ENCODE results near the gene EFNA5. TPM values are rescaled to one million over a fixed set of nuclear protein-coding genes. Genes with fewer than 3 reads are reported as not detected.

EFNA5 gene
- total RNA-seq, 4 donors from 2014 or later = 1.2 to 22.7 (median 9.4) TPM

DNA sequence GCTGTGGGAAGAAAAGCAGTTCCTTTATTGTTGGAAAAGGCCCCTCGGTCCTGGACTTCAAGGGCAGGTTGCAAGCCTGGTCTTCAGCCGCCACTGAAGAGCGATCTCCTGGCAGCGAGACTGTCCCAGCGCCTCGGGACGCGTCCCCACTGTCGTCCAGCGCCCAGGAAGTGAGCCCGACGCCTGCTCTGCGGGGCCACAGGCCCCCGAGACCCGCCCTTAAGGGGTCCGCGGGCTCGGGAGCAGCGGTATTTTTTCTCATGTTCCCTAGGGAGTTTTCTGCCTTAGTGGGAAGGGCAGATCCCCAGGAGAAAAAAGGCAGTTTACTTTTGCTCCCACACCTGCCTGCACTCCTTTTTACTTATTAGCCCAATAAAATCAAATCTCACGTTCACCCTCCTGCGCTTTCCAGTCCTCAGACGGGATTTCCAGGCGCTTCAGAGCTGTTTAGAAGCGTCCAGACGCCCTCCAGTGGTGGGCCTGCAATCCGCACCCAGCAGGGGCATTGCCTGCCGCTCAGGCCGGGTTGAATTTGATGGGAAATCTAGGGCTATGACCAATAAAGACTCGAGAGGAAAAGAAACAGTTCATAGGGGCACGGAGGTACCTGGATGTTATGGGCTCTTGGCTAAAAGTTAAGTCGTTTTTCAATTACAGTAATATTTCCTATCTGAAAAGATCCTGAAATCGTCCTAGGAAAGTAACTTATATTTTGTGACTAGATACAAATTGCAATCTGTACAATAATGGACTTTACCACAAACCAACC is 2.8 kb upstream of the EFNA5 start:
- H3K4me3 ChIP-seq = peak overlapping the region; percentile 34 to 41
- peaks cover 0 to 4% of the 10 kb centered on the region in 2 donors for H3K4me1 ChIP-seq
- no peak overlapping the region for H3K27ac ChIP-seq
- no peaks in the 10 kb centered on the region for H3K9me3 ChIP-seq
- DNase-seq = peak; percentile 66 to 77
- TF ChIP-seq POLR2A (IDR thresholded peaks at IDR 0.05) = no peak
- TF ChIP-seq, protein P1, sequence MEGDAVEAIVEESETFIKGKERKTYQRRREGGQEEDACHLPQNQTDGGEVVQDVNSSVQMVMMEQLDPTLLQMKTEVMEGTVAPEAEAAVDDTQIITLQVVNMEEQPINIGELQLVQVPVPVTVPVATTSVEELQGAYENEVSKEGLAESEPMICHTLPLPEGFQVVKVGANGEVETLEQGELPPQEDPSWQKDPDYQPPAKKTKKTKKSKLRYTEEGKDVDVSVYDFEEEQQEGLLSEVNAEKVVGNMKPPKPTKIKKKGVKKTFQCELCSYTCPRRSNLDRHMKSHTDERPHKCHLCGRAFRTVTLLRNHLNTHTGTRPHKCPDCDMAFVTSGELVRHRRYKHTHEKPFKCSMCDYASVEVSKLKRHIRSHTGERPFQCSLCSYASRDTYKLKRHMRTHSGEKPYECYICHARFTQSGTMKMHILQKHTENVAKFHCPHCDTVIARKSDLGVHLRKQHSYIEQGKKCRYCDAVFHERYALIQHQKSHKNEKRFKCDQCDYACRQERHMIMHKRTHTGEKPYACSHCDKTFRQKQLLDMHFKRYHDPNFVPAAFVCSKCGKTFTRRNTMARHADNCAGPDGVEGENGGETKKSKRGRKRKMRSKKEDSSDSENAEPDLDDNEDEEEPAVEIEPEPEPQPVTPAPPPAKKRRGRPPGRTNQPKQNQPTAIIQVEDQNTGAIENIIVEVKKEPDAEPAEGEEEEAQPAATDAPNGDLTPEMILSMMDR (IDR thresholded peaks at IDR 0.05) = peak; percentile 77 to 88 (median 82)
- H3K27me3 ChIP-seq = peaks cover 0 to 6% of the 10 kb centered on the region in 2 donors
- H3K36me3 ChIP-seq = no peaks in the 10 kb centered on the region
- intact Hi-C loops (cut with DNase I; ENCODE audit: low total_unique reads) = no loop called here

DNA sequence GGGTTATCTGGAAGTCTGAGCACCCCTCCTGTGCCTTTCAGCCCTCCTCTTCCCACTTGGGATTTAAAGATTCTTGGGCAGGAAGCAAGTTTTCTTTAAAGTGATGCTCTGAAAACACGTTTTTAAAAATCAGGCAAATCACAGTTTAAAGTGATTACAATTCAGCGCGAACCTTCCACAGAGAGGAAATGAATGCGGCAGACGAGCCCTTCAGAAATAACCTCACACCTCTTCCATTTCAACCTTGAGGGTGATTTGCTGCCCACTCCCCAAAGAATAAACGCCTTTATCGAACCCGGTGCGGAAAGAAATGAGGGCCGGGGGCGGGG is 2.3 kb upstream of the EFNA5 start:
- no peak for DNase-seq
- H3K4me1 ChIP-seq = peaks cover 0 to 4% of the 10 kb centered on the region in 2 donors
- intact Hi-C loops (cut with DNase I; ENCODE audit: low total_unique reads) = no loop called here
- peaks cover 0 to 6% of the 10 kb centered on the region in 2 donors for H3K27me3 ChIP-seq
- no peaks in the 10 kb centered on the region for H3K9me3 ChIP-seq
- no peak for TF ChIP-seq POLR2A (IDR thresholded peaks at IDR 0.05)
- TF ChIP-seq, protein P1 (IDR thresholded peaks at IDR 0.05) = no peak
- no peaks in the 10 kb centered on the region for H3K36me3 ChIP-seq
- H3K27ac ChIP-seq = peak overlapping the region in 1 of 2 donors; percentile 18
- H3K4me3 ChIP-seq = peak overlapping the region; percentile 34 to 41

DNA sequence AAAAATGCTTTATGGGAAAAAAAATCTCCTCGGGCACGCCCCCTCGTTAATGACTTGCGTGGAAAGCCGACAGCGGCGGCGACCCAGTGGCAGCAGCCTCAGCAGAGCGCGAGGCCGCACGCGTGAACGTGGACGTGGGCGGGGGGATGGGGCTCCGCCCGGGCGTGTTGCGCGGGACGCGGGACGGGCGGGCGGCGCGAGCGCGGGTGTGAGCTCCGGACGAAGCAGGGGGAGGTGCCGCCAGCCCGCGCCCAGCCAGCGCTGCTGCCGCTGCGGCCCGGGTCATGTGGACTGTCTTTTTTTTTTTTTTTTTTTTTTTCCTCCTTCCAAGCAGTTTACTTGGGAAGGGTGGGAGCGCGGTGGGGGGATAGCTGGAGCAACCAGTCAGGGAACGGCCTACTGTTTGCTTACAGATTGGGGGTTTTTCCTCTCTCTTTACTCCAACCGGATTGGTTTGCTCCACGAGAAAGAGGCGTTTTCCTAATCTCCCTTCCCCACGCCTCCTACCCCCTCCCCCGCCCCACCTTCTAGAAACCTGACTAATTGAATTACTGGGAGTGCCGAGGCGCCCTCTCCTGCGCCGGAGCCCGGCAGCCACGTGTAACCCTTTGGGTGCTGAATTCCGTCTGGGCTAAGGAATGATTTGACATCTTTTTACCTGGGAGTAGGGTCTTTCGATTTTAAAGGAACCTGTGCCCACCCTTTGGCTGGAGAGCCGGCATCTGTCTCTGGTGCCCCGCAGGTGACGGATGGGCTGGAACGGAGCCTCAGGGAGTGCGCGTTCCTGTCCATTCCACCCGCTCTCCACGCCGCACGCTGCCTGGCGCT is 1.7 kb upstream of the EFNA5 start:
- H3K4me3 ChIP-seq = peak overlapping the region; percentile 34 to 41
- intact Hi-C loops (cut with DNase I; ENCODE audit: low total_unique reads) = no loop called here
- H3K9me3 ChIP-seq = no peaks in the 10 kb centered on the region
- peaks cover 0 to 4% of the 10 kb centered on the region in 2 donors for H3K4me1 ChIP-seq
- no peaks in the 10 kb centered on the region for H3K36me3 ChIP-seq
- DNase-seq = peak; percentile 32 to 37
- peaks cover 0 to 6% of the 10 kb centered on the region in 2 donors for H3K27me3 ChIP-seq
- peak overlapping the region in 1 of 2 donors; percentile 18 for H3K27ac ChIP-seq
- TF ChIP-seq POLR2A (IDR thresholded peaks at IDR 0.05) = no peak
- TF ChIP-seq, protein P1 (IDR thresholded peaks at IDR 0.05) = no peak

DNA sequence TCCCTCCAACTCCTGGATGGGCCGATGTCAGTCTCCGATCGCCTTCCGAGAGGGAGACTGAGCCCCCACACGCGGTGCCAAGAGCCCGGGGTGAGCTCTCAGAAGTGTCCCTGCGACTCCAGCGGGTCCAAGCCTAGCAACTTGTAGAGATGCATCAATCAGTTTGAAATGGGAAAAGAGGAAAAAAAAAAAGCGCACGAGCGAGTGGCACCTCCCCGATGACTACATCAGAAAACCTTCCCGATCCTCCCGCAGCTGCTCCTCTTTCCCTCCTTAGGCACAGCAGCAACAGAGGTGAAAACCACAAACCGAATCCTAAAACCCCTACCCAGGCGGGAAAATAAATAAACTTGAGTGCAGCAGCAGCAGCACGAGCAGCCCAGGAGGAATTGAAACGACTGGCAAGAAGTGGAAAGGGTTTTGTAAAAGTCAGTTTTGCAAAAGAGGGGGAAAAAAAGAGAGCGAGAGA is 1.0 kb upstream of the EFNA5 start:
- H3K9me3 ChIP-seq = no peaks in the 10 kb centered on the region
- DNase-seq = no peak
- no peak for TF ChIP-seq POLR2A (IDR thresholded peaks at IDR 0.05)
- TF ChIP-seq, protein P1 (IDR thresholded peaks at IDR 0.05) = no peak
- peaks cover 0 to 4% of the 10 kb centered on the region in 2 donors for H3K4me1 ChIP-seq
- peak overlapping the region; percentile 34 to 41 for H3K4me3 ChIP-seq
- peaks cover 0 to 6% of the 10 kb centered on the region in 2 donors for H3K27me3 ChIP-seq
- intact Hi-C loops (cut with DNase I; ENCODE audit: low total_unique reads) = no loop called here
- no peak overlapping the region for H3K27ac ChIP-seq
- no peaks in the 10 kb centered on the region for H3K36me3 ChIP-seq

Measured in uterus (tissue), 4 donors.